GM18520 (cell line): ENCODE measurements around the gene DPYD.

Experiments
- ATAC-seq: cut with Tn5 transposase; IDR thresholded peaks from one replicate; pipeline ENCODE4 v1.9.1; 2021; ENCODE audit not compliant: unreplicated experiment

DPYD gene

GRCh38 chr1:97630948-97631347 is 289.9 kb downstream of the DPYD start:
- ATAC-seq = no peak

- no peak for ATAC-seq
Measured at GRCh38 chr1:97630281-97630680, 290.6 kb downstream of the DPYD start.

- ATAC-seq = no peak
Measured at GRCh38 chr1:97623220-97623619, 297.6 kb downstream of the DPYD start.

GRCh38 chr1:97621955-97622354 is 298.9 kb downstream of the DPYD start:
- ATAC-seq = no peak

GRCh38 chr1:97619706-97620105 is 301.1 kb downstream of the DPYD start:
- ATAC-seq = no peak

GRCh38 chr1:97610748-97611147 is 310.1 kb downstream of the DPYD start:
- ATAC-seq = no peak

GRCh38 chr1:97610102-97610501 is 310.7 kb downstream of the DPYD start:
- ATAC-seq = no peak

GRCh38 chr1:97608272-97608671 is 312.6 kb downstream of the DPYD start:
- no peak for ATAC-seq

GRCh38 chr1:97603776-97604175 is 317.1 kb downstream of the DPYD start:
- no peak for ATAC-seq

GRCh38 chr1:97603218-97603617 is 317.6 kb downstream of the DPYD start:
- no peak for ATAC-seq

GRCh38 chr1:97599447-97599846 is 321.4 kb downstream of the DPYD start:
- ATAC-seq = no peak

GRCh38 chr1:97593192-97593591 is 327.6 kb downstream of the DPYD start:
- no peak for ATAC-seq

GRCh38 chr1:97588772-97589171 is 332.1 kb downstream of the DPYD start:
- no peak for ATAC-seq

GRCh38 chr1:97581614-97582051 is 339.2 kb downstream of the DPYD start:
- ATAC-seq = no peak

- no peak for ATAC-seq
Measured at GRCh38 chr1:97577613-97578012, 343.2 kb downstream of the DPYD start.

- ATAC-seq = no peak
Measured at GRCh38 chr1:97573553-97573952, 347.3 kb downstream of the DPYD start.

GRCh38 chr1:97572561-97572960 is 348.3 kb downstream of the DPYD start:
- ATAC-seq = no peak

GRCh38 chr1:97571760-97572159 is 349.1 kb downstream of the DPYD start:
- ATAC-seq = no peak

- no peak for ATAC-seq
Measured at GRCh38 chr1:97570691-97571090, 350.1 kb downstream of the DPYD start.

GRCh38 chr1:97567000-97567749 is 353.7 kb downstream of the DPYD start:
- ATAC-seq = no peak

- ATAC-seq = no peak
Measured at GRCh38 chr1:97565886-97566285, 354.9 kb downstream of the DPYD start.

- no peak for ATAC-seq
Measured at GRCh38 chr1:97563926-97564325, 356.9 kb downstream of the DPYD start.

- no peak for ATAC-seq
Measured at GRCh38 chr1:97562081-97562480, 358.8 kb downstream of the DPYD start.
